ENCODE measurements around the gene KCNK16. TPM values are rescaled to one million over a fixed set of nuclear protein-coding genes. Genes with fewer than 3 reads are reported as not detected.

The KCNK16 gene
- total and polyA plus RNA-seq, 10 of the 15 experiments (the other 5 are each of a cell fraction or from before 2014, with no cell fraction given) = not detected

DNA sequence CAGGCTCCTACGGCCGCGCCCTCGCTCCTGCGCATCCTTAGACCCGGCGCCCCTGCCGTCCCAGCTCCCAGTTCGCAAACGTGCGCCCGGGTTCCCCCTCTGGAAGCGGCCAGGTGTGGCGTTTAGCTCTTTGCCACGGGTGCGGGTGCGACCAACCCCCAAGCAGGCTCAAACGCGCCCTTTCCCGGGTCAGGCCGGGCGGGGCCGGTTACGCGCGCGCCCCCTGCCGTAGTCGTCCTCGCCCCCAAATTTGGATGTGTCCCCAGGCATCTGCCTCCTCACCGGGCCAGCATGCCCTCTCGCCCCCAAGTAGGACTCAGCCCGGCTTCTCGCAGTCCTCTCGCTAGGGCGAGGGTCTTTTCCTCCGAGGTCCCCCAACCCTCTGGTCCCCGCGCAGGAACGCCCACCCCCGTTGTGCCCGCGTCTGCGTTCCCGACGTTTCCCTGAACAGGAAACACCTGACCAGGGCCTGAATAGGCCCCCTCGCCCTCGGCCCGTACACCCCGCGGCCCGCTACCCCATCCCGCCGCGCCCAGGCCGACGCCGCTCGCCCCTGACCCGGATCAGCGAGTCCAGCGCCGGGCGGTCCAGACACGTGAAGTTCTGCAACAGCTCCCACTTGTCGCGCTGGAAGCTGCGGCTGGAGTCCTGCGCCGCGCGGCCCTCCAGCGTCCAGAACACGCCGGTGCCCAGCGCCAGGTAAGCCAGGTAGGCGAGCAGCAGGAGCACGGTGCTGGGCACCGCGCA lies 8.8 kb downstream of the KCNK16 start (continued):
- TF ChIP-seq, protein P1, sequence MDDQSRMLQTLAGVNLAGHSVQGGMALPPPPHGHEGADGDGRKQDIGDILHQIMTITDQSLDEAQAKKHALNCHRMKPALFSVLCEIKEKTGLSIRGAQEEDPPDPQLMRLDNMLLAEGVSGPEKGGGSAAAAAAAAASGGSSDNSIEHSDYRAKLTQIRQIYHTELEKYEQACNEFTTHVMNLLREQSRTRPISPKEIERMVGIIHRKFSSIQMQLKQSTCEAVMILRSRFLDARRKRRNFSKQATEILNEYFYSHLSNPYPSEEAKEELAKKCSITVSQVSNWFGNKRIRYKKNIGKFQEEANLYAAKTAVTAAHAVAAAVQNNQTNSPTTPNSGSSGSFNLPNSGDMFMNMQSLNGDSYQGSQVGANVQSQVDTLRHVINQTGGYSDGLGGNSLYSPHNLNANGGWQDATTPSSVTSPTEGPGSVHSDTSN (IDR thresholded peaks at IDR 0.05; ENCODE audit: insufficient replicate concordance, low read depth, low read length) = no peak

DNA sequence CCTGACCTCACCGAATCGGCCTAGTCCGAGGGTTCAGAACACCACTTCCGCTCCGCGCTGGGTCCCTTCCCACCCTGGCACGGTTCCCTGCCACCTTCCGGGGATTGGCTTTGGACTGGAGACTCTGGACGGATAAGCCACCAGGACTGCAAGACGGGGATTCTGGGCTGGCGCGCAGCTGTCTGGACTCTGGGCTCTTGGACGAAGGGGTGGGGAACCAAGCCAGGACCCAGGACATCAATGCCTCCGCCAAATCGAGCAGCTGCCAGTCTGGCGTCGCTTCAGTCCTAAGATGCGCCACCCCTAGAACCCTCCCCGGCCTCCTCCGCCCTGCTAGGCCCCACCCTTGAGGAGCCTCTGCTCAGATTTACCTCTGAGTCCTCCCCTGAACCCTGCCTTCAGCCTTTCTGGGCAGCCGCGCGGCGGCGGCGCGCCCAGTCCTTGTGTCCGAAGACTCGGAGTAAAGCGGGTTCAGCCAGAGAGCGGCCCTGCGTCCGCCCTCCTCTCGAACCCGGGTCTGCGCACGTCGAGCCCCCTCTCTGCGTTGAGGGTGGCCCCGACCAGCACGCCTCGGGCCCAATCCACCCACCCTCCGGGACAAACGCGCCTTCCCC lies 9.5 kb downstream of the KCNK16 start:
- Histone ChIP-seq H3K27me3 (replicated peaks in 1 of 2; ENCODE audit: control insufficient read depth in 2 of 2, insufficient read depth in 2 of 2, low read length in 1 of 2) (peaks cover 11 to 14% of the 10 kb centered on the region in 2 experiments), H3K4me3 (no peak overlapping the region), H3K9me3 (replicated peaks; ENCODE audit: control insufficient read depth, insufficient read depth, low read length) (no peaks in the 10 kb centered on the region), H3K36me3 (ENCODE audit: control insufficient read depth in 2 of 2, insufficient read depth in 2 of 2, low read length in 1 of 2) (no peaks in the 10 kb centered on the region), H3K79me2 (ENCODE audit: control insufficient read depth, insufficient read depth, low read length) (no peaks in the 10 kb centered on the region), H4K20me1 (ENCODE audit: control insufficient read depth, insufficient read depth) (no peaks in the 10 kb centered on the region), H3K4me1 (ENCODE audit: control insufficient read depth, insufficient read depth, low read length) (no peaks in the 10 kb centered on the region), H3K9ac (ENCODE audit: control insufficient read depth, insufficient read depth, low read length) (no peak overlapping the region), H3K4me2 (ENCODE audit: control insufficient read depth, insufficient read depth) (no peak overlapping the region), H3K27ac (ENCODE audit: control insufficient read depth, insufficient read depth) (no peak overlapping the region), H2AFZ (ENCODE audit: control insufficient read depth, low read depth, low read length) (no peak overlapping the region)
- DNase-seq (ENCODE audit: low read depth, low spot score) (no peak), FAIRE-seq (no peak), ATAC-seq (no peak)
- no TSS peak for BruUV-seq (replicated peaks)
- WGBS (ENCODE audit: insufficient coverage, insufficient replicate concordance, low lambda C conversion rate, missing lambda C conversion rate) = 30% methylated on average over 40 of the region's 45 CpGs
- in situ Hi-C loops (cut with MboI) (no loop called here), intact Hi-C loops (cut with micrococcal nuclease; ENCODE audit: unreplicated experiment) (no loop called here)
- ChIA-PET RAD21 (ENCODE audit: unreplicated experiment) (no interaction called here), POLR2A (no interaction called here), CTCF (interaction anchor here (6.6 kb wide), 1 partner anchor 147 kb away, joined by 73 read pairs; no protein-coding TSS in a partner anchor), SMC1A (ENCODE audit: uncharacterized antibody, unreplicated experiment) (no interaction called here)
- TF ChIP-seq HDAC6 (IDR thresholded peaks at IDR 0.05; ENCODE audit: unreplicated experiment) (no peak), TAF1 (IDR thresholded peaks at IDR 0.05; ENCODE audit: borderline replicate concordance, low read depth, low read length) (no peak), NR2F1 (conservative IDR thresholded peaks at IDR 0.05) (no peak), ZNF384 (IDR thresholded peaks at IDR 0.05; ENCODE audit: borderline replicate concordance, low read depth, low read length) (no peak), EGR1 (IDR thresholded peaks at IDR 0.05; ENCODE audit: borderline replicate concordance in 1 of 2, low read depth in 2 of 2, low read length in 2 of 2) (no peak), RBBP5 (conservative IDR thresholded peaks at IDR 0.05) (no peak), KDM1A (IDR thresholded peaks at IDR 0.05; ENCODE audit: borderline replicate concordance) (no peak), NR2C1 (IDR thresholded peaks at IDR 0.05) (no peak), CREM (IDR thresholded peaks at IDR 0.05; ENCODE audit: low read depth) (no peak), SMAD1 (IDR thresholded peaks at IDR 0.05; ENCODE audit: low read depth, partially characterized antibody) (no peak)
- TF ChIP-seq, protein P2, sequence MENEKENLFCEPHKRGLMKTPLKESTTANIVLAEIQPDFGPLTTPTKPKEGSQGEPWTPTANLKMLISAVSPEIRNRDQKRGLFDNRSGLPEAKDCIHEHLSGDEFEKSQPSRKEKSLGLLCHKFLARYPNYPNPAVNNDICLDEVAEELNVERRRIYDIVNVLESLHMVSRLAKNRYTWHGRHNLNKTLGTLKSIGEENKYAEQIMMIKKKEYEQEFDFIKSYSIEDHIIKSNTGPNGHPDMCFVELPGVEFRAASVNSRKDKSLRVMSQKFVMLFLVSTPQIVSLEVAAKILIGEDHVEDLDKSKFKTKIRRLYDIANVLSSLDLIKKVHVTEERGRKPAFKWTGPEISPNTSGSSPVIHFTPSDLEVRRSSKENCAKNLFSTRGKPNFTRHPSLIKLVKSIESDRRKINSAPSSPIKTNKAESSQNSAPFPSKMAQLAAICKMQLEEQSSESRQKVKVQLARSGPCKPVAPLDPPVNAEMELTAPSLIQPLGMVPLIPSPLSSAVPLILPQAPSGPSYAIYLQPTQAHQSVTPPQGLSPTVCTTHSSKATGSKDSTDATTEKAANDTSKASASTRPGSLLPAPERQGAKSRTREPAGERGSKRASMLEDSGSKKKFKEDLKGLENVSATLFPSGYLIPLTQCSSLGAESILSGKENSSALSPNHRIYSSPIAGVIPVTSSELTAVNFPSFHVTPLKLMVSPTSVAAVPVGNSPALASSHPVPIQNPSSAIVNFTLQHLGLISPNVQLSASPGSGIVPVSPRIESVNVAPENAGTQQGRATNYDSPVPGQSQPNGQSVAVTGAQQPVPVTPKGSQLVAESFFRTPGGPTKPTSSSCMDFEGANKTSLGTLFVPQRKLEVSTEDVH (IDR thresholded peaks at IDR 0.05; ENCODE audit: low read depth, partially characterized antibody) = no peak
- TF ChIP-seq, protein P3, sequence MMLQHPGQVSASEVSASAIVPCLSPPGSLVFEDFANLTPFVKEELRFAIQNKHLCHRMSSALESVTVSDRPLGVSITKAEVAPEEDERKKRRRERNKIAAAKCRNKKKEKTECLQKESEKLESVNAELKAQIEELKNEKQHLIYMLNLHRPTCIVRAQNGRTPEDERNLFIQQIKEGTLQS (IDR thresholded peaks at IDR 0.05; ENCODE audit: borderline replicate concordance, extremely low read depth, low read depth, low read length) = no peak
- TF ChIP-seq, protein P4, sequence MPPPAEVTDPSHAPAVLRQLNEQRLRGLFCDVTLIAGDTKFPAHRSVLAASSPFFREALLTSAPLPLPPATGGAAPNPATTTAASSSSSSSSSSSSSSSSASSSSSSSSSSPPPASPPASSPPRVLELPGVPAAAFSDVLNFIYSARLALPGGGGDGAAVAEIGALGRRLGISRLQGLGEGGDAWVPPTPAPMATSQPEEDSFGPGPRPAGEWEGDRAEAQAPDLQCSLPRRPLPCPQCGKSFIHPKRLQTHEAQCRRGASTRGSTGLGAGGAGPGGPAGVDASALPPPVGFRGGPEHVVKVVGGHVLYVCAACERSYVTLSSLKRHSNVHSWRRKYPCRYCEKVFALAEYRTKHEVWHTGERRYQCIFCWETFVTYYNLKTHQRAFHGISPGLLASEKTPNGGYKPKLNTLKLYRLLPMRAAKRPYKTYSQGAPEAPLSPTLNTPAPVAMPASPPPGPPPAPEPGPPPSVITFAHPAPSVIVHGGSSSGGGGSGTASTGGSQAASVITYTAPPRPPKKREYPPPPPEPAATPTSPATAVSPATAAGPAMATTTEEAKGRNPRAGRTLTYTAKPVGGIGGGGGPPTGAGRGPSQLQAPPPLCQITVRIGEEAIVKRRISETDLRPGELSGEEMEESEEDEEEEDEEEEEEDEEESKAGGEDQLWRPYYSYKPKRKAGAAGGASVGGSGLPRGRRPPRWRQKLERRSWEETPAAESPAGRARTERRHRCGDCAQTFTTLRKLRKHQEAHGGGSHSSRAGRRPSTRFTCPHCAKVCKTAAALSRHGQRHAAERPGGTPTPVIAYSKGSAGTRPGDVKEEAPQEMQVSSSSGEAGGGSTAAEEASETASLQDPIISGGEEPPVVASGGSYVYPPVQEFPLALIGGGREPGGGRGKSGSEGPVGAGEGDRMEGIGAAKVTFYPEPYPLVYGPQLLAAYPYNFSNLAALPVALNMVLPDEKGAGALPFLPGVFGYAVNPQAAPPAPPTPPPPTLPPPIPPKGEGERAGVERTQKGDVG (CRISPR knock-in tag; IDR thresholded peaks at IDR 0.05) = no peak

Data from GM12878 (cell line).